HG02970 (cell line): ENCODE results near the gene REPS2.

Experiments
- ATAC-seq: cut with Tn5 transposase; IDR thresholded peaks from one replicate; pipeline ENCODE4 v1.9.1; 2021; ENCODE audit warnings: mild to moderate bottlenecking, moderate library complexity, moderate number of reproducible peaks; ENCODE audit not compliant: unreplicated experiment, low FRiP score

Gene REPS2

GRCh38 chrX:16997313-16997712 lies 50.9 kb downstream of the REPS2 start:
- ATAC-seq = no peak

GRCh38 chrX:16999275-16999674 lies 52.8 kb downstream of the REPS2 start:
- ATAC-seq = no peak

- no peak for ATAC-seq
These were observed 54.3 kb downstream of the REPS2 start for GRCh38 chrX:17000751-17001150.

GRCh38 chrX:17005712-17006368 lies 59.4 kb downstream of the REPS2 start:
- ATAC-seq = no peak

GRCh38 chrX:17007134-17007768 lies 60.8 kb downstream of the REPS2 start:
- no peak for ATAC-seq

- ATAC-seq = no peak
These were observed 63.6 kb downstream of the REPS2 start for GRCh38 chrX:17009856-17010625.

GRCh38 chrX:17012465-17012864 lies 66.0 kb downstream of the REPS2 start:
- ATAC-seq = no peak

GRCh38 chrX:17014216-17014615 lies 67.8 kb downstream of the REPS2 start:
- ATAC-seq = no peak

GRCh38 chrX:17017134-17017533 lies 70.7 kb downstream of the REPS2 start:
- ATAC-seq = no peak

GRCh38 chrX:17020356-17020755 lies 73.9 kb downstream of the REPS2 start:
- no peak for ATAC-seq

- no peak for ATAC-seq
These were observed 74.7 kb downstream of the REPS2 start for GRCh38 chrX:17020851-17021821.

GRCh38 chrX:17021851-17022604 lies 75.6 kb downstream of the REPS2 start:
- ATAC-seq = no peak

GRCh38 chrX:17023661-17024060 lies 77.2 kb downstream of the REPS2 start:
- ATAC-seq = no peak

GRCh38 chrX:17024886-17025285 lies 78.4 kb downstream of the REPS2 start:
- ATAC-seq = no peak

- no peak for ATAC-seq
These were observed 79.3 kb downstream of the REPS2 start for GRCh38 chrX:17025621-17026302.

GRCh38 chrX:17027931-17028330 lies 81.5 kb downstream of the REPS2 start:
- no peak for ATAC-seq

GRCh38 chrX:17028356-17028755 lies 81.9 kb downstream of the REPS2 start:
- no peak for ATAC-seq

- ATAC-seq = no peak
These were observed 83.6 kb downstream of the REPS2 start for GRCh38 chrX:17030092-17030491.

GRCh38 chrX:17030580-17031270 lies 84.3 kb downstream of the REPS2 start:
- no peak for ATAC-seq
